HG02884 (cell line): ENCODE measurements around the gene RIMKLA.
A peak's percentile ranks its signal among the peaks of the same experiment; 100 is the strongest.

ENCODE experiments used
- ATAC-seq: cut with Tn5 transposase; IDR thresholded peaks from one replicate; pipeline ENCODE4 v1.9.1; 2021; ENCODE audit warnings: mild to moderate bottlenecking, moderate library complexity; ENCODE audit not compliant: unreplicated experiment

RIMKLA gene, protein sequence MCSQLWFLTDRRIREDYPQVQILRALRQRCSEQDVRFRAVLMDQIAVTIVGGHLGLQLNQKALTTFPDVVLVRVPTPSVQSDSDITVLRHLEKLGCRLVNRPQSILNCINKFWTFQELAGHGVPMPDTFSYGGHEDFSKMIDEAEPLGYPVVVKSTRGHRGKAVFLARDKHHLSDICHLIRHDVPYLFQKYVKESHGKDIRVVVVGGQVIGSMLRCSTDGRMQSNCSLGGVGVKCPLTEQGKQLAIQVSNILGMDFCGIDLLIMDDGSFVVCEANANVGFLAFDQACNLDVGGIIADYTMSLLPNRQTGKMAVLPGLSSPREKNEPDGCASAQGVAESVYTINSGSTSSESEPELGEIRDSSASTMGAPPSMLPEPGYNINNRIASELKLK

DNA sequence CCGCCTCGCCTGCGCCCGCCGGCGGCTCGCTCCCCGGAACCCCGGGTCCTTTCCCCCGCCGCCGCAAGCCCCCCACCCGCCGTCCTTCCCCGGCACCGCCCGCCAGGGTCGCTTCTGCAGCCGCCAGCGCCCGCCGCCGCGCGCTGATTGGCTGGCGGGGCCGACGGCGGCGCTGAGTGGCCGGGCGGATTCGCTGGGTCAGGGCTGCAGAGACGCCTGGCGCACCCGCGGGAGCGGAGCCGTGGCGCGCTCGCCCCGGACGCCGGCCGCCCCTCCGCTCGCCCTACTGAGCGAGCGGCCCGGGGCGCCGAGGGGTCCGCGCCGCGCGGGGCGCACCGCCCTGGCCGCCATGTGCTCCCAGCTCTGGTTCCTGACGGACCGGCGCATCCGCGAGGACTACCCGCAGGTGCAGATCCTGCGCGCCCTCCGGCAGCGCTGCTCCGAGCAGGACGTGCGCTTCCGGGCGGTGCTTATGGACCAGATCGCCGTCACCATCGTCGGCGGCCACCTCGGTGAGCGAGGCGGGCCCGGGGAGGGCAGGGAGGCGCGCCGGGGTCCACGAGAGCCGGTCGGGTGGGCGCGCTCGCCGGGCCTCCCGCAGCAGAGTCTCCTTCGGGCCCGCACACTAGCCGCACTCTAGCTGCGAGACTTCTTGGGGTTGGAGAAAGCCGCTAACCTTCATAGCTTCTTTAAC, at the start of gene RIMKLA:
Gene RIMKLA (plus strand): TSS at position 207 of the 694 bp plus-strand sequence. CDS start 143 bp downstream, at position 350.
- peak; percentile 70 for ATAC-seq

DNA sequence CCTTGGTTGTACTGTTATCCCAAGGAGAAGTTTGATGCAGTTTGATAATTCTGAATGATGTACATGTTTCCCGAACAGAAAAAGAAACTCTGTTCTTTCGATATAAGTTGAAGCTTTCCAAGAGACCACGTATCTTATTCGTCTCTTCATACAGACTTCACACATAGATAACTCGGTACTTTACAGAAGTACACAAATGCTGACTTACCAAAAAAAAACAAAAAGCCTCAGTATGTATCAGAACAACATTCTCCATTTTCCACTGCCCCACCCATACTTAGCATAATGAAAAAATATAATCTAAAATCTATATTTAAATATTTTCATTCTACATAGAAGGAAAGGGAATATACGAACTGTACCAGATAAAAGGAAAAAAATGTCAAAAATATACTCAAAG, 47.7 kb upstream of the RIMKLA start:
- ATAC-seq = no peak

DNA sequence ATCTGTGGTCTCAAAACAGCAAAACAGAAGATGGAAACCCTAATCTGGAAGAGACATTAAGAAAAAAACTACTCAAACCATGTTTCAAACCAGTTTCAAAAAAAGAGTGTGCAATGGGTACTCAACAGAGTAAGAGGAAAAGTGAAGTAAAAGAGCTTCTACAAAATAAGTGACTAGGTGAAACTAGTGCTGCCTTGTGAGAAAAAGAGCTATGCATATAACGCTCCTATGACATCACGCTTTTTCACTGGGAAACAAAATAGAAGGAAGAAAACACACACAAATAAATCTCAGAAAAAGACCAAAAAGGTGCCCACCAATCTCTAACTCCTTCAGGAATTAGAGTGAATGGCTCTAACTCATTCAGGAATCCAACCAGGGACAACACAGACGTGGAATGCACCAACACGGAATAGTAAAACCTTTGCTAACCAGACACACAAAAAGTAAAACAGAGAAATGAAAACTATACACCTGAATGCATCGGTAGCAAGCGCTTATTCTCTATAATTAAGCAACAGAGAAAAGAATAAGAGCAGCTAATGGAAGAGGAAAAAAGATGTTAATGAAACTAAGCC, 46.8 kb upstream of the RIMKLA start:
- no peak for ATAC-seq

DNA sequence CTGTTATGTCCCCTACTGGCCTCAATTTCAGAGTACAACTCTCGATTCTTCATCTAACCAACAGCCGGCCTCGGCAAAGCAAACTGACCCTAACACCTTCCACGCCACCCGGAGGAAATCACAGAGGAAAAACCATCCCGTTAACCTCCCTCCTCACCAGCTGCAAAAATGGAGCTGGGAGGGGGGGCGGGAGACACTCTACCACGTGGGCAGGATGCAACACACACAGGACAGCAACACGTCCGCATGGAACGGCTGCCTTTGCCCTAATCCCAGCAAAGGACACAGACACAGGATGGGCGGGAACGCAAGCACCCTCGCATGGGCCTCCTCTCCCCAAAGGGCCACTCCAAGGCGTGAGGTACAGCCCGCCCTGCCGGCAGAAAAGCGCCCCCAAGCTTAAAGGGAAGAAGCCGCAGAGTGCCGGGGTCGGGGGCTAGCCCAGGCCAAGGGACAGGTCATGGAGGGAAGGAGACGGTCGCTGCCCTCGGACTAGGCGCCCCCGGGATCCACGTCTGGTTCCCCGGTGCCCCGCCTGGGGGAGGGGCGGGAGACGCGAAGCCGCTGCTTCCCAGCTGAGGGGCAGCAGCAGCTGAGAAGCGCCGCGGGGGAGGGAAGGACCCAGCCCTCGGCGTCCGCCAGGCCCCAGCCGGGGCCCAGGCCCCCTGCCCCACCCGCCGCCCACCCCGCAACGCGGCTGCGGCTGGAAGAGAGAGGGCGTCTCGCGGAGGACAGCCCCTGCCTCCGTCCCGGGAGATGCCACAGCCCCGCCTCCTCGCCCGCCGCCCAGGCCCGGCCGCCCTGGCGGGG, 46.1 kb upstream of the RIMKLA start:
- ATAC-seq = peak; percentile 46

DNA sequence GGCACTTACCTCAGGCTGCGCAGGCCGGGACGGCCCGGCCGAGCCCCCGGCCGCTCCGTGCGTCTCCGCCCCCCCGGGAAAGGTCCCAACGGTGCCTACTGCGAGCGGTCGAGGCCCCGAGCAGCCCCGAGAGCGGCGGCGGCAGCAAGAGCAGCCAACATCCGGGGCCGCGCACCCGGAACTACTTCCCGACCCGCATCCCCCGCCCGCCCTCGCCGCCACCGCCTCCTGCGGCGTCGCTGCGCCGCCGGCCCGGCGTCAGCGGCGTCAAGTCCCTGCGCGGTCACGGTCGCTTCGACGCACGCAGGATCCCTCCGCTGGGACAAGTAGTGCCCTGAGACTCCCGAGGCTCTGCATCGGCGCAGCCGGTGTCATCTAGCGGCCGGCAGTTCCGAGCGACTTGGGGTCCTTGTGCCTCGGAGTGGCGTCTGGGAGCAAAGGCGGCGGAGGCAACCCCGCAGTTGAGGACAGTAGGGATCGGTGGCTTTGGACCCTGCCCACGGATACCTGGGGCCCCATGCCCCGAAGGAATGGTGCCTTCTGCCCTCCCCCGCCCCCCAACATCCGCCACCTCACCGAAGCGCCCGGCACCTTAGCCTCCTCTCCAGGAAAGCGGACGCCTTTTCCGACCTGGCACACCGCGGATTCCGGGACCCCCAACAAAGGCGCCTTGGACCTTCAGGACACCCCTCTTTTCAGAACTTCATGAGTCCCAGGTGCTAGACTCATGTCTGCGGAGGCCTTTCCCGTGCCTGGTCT, 45.4 kb upstream of the RIMKLA start, which contains the start of gene FOXJ3:
Gene FOXJ3 (minus strand): TSS at position 186 of the 759 bp plus-strand sequence. CDS start 24,142 bp downstream, outside the sequence.
- ATAC-seq = peak; percentile 77

DNA sequence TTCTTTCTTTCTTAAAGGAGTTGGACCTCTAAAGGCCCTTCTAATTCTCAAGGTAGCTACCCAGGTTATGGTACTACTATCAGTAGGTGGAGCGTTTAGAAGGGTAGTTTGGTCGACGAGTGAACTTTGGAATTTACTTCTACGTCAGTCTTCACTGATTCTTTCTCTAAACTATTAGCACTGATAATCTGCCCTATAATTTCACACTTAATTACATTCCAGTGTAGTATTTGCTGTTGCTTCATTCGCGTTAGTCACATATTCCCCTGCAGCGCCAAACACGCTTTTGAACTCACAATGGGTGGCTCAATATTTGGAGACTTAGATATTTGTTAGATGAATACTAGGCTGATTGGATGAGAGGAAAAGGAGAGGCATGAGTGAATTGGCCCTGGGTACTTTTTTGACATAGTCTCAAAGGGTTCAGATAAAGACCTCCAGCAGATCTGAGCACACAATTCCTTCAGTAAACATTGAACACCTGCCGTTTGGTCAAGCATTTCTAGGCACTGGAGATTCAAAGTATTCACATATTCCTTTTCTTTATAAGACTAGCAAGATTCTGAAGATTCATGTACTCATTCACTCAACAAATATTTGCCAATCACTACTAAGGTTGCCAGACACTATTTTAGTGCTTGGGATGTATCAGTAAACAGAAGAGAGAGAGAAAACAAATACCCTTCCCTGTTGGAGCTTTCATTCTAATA, 44.6 kb upstream of the RIMKLA start:
- no peak for ATAC-seq

DNA sequence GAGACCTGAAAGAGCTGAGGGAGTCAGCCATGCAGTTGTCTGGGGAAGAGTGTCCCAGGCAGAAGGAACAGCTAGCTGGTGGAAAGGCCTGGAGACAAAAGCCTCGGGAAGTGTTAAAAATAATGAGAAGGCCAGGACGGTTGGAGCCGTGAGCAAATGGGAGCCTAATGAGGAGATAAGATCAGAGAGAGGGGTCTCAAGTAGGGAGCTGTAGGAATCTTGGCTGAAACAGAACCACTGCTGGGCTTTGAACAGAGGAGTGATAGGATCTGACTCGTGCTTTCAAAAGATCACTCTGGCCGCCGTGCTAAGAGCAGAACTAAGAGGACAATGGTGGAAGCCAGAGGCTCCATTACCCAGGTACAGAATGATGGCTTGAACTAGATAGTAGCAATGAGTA, 43.6 kb upstream of the RIMKLA start:
- ATAC-seq = no peak

DNA sequence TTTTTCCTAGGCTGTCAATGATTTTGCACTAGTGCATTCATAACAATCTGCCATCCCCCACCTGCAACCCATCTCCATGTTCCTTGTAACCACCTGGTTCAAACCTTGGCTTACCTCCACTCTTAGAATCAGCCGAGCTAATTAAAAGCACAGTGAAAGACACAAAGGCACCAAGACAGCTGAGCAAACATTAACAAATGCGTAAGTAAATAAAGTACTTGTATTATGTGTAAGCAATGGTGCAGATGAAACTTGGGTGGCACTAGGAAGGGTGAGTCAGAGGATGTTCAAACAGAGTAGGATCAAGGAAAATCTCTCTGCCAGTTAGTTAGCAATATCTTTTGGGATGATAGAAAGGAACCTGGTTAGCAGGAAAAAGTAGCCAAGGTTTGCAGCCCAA, 40.5 kb upstream of the RIMKLA start:
- ATAC-seq = no peak

DNA sequence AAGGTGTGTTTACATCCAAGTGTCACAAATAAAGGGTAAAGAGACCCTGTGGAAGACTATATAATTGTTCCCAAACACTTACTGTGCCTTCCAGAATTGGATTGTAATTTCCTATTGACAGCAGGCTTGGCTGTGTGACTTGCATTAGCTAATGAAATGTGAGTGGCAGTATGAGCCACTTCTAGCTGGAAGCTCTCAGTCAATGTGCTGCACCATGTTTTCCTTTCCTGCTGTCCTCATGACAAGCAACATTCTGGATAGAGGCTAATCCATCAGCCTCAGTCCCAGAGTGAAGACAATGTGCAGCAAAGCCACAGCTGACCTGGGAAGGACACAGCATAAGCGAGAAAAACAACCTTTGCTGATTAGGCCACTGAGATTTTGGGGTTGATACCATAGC, 39.7 kb upstream of the RIMKLA start:
- no peak for ATAC-seq

DNA sequence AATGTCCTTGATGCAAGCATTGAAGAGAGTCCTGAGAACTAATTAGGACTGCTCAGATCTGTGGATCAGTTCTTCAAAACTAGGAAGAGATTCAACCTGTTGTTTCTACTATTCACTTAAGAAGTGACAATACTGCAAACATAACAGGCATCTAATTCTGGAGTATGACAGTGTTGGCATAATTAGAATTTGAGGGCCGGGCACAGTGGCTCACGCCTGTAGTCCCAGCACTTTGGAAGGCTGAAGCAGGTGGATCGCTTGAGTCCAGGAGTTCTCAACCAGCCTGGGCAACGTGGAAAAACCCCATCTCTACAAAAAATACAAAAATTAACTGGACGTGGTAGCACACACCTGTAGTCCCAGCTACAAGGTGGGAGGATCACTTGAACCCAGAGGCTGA, 37.5 kb upstream of the RIMKLA start:
- no peak for ATAC-seq

DNA sequence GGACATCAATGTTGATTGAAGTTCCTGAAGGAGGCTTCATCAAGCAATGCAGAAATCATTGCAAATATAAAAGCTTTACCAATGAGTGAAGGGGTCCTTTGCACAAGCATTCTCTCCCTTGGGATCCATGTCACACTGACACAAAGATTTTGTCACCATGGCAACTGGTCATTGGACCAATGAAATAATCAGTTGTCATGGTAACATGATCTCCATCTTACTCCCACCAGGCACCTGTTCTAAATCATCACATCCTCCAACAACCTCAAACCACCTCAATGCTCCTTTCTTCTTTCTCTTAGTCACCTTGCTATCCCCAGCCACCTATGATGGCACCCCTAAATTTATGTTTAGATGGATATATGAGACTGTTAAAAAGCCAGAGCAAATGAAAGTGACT, 32.1 kb upstream of the RIMKLA start:
- no peak for ATAC-seq

DNA sequence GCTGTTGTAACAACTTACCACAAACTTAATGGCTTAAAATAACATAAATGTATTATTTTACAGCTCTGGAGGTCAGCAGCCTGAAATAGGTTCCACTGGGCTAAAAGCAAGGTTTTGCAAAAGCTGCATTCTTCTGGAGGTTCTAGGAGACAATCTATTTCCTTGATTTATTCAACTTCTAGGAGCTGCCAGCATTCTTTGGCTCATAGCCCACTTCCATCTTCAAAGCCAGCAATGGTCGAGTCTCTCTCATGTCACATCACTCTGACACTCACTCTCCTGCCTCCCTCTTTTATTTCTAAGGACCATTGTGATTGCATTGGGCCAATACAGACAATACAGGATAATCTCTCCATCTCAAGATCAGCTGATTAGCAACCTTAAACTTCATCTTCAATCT, 30.5 kb upstream of the RIMKLA start:
- ATAC-seq = no peak

DNA sequence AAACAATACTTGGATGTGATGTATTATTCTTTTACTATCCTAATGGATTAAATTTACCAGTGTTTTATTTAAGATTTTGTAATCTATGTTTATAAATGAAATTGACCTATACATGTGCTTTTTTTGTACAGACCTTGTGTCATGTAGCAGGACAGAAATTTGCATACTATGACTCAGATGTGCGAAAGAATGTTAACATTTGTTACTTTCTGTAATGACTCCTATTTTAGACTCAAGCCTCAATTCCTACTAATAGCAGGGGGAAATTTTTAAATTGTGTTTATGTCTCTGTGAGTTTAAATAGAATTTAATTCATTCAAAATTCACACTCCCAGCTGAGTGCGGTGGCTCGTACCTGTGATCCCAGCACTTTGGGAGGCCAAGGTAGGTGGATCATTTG, 21.8 kb upstream of the RIMKLA start:
- no peak for ATAC-seq

DNA sequence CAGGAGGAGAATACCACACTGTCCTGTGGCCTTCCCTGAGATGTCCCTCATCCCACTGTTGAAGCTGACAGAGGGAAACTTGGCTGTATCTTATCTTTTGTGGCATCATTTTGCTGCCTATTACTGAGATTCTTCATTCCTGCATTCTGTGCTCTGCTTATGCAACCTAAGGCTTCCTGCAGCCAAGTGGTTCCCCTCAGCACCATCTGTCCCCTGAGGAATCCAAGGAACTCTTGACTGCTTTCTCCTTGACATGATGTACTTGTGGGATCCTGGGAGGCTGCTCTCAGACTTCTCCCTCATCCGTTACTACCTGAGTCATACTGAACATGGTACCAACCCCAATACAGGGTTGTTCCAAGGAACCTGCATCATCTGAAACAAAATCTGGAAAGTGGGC, 21.1 kb upstream of the RIMKLA start:
- ATAC-seq = no peak

DNA sequence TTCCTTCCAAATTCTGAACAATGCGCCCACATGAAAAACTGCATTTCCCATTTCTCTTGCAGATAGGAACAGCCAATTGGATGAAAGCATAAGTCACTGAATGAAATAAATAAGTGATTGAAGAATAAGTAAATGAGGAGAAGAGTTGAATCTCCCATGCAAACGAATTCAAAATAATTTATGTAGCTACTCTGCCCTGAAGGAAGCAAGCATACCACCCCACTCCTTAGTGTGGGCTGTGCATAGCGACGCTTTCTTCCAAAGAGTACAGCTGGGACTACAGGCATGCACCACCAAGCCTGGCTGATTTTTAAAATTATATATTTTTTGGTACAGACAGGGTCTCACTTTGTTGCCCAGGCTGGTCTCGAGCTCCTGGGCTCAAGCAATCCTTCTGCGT, 16.5 kb upstream of the RIMKLA start:
- no peak for ATAC-seq

DNA sequence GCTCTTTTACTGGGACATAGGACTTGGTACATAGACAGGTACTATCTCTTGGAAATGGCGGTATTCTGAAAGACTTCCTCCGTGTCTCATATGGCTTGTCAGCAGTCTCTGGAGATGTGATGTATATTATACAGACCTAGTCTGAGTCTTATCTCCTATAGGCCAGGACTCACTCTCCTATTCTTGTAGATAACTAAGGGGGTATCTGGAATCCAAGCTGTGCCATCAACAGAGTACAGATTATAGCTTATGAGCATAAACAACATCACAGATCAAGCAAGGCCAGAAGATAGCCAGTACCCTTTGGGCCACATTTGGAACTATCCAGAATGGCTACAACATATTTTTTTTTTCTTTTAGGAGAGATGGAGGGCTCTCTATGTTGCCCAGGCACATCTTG, 16.1 kb upstream of the RIMKLA start:
- no peak for ATAC-seq

DNA sequence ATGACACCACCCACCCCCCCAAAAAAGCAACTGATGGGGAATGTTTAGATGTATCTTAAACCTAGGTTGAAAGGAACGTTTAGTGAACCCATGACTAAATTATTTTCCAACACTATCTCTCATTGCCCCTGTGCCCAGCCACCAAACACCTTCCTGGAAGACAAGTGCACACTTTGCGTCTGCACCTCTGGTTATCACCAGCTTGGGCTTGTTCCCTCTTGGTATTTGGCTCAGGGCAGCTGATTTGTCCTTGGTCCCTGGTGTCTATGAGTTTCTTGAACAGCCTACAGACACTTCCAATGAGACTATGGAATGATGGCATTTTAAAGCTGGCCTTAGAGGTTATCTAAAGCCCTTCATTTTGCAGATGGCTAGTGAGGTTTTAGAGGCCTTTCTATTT, 15.5 kb upstream of the RIMKLA start:
- no peak for ATAC-seq

DNA sequence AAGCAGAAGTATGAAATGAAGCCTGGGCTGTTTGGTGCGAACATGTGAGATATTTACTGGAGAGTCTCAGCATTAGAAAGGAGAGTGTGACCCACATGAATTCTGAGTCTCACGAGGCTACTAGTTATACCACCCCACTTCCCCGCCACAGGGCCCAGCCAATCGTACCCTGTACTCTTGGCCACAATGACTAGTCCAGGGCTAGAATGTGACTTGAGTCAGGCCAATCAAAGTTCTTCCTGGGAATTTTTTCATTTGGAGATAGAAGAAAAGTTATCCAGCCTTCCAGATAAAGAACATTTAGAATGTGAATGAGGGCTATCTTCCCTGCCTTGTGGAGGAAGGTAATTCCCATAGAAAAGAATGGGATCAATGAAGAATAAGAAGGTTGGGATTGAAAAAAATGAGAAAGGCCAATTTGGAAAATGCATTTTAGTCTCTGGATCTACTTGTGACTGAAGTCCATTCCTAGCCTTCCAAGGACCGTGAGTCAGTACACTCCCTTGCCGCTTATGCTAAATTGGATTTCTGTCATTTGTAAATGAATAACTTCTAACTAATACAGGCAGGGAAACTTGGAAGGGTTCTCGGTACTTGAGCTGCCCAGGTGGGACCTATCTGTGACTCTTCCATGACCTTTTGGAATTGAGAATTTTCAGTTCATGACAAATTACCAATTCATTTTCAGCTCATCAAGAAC, 12.3 kb upstream of the RIMKLA start:
- no peak for ATAC-seq

DNA sequence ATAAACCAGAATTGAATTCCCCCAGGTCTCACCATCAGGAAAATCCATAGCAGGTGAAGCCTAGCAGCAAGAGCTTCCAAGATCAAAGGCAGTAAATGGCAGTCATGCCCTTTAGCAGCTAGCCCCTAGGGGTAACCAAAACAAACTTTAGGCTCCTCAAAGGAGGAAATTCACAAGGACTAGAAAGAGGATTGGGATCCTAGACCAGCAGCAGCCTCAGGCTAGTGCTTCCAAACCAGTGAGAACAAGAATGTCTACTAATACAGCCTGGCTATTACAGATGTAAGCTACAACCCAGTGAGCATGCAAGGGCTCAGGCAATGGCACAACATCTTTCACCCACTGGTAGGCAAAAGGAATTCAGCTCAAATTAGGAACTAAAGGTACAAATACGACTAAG, 11.1 kb upstream of the RIMKLA start:
- ATAC-seq = no peak
